ENCODE data around the gene FAM120AOS. TPM values are rescaled to one million over a fixed set of nuclear protein-coding genes. Genes with fewer than 3 reads are reported as not detected.

The FAM120AOS gene
- total RNA-seq, 4 donors from 2014 or later, result 51.7 to 80.3 (median 58.4) TPM

- no peaks in the 10 kb centered on the region for H3K27me3 ChIP-seq
- H3K4me1 ChIP-seq, result peaks cover 18 to 76% (median 21%) of the 10 kb centered on the region in 3 donors
- TF ChIP-seq CTCF (IDR thresholded peaks at IDR 0.05), result no peak
- H3K4me3 ChIP-seq, result no peak overlapping the region
- ATAC-seq, result no peak
- H3K27ac ChIP-seq, result no peak overlapping the region
- H3K9me3 ChIP-seq, result no peaks in the 10 kb centered on the region
- WGBS, 2 donors (ENCODE audit: low coverage in 1 of 2), result 37 to 56% methylated on average over 4 to 6 of the region's 7 CpGs
- H3K36me3 ChIP-seq, result no peaks in the 10 kb centered on the region
Measured at GRCh38 chr9:93466416-93467061, 13.2 kb upstream of the FAM120AOS start.

GRCh38 chr9:93465855-93466254 is 12.5 kb upstream of the FAM120AOS start:
- no peak for ATAC-seq
- no peak overlapping the region for H3K27ac ChIP-seq
- TF ChIP-seq POLR2AphosphoS5 (IDR thresholded peaks at IDR 0.05) (no peak), POLR2A (IDR thresholded peaks at IDR 0.05) (no peak), CTCF (IDR thresholded peaks at IDR 0.05) (no peak), EP300 (IDR thresholded peaks at IDR 0.05) (no peak)
- WGBS, 2 donors (ENCODE audit: low coverage in 1 of 2), result 92 to 94% methylated on average over 3 to 6 of the region's 6 CpGs
- no peaks in the 10 kb centered on the region for H3K27me3 ChIP-seq
- no peak overlapping the region for H3K4me3 ChIP-seq
- H3K36me3 ChIP-seq, result no peaks in the 10 kb centered on the region
- H3K4me1 ChIP-seq, result peaks cover 18 to 83% (median 21%) of the 10 kb centered on the region in 3 donors
- no peaks in the 10 kb centered on the region for H3K9me3 ChIP-seq

- Histone ChIP-seq H3K9me3 (no peaks in the 10 kb centered on the region), H3K4me1 (peaks cover 18 to 84% (median 19%) of the 10 kb centered on the region in 3 donors), H3K36me3 (no peaks in the 10 kb centered on the region), H3K27ac (no peak overlapping the region), H3K4me3 (no peak overlapping the region), H3K27me3 (no peaks in the 10 kb centered on the region)
- no peak for TF ChIP-seq POLR2A (IDR thresholded peaks at IDR 0.05)
- no peak for TF ChIP-seq CTCF (IDR thresholded peaks at IDR 0.05)
- TF ChIP-seq EP300 (IDR thresholded peaks at IDR 0.05), result no peak
- no peak for TF ChIP-seq POLR2AphosphoS5 (IDR thresholded peaks at IDR 0.05)
- no peak for ATAC-seq
- 50 to 60% methylated on average over 2 of the region's 2 CpGs for WGBS, 2 donors (ENCODE audit: low coverage in 1 of 2)
Measured at GRCh38 chr9:93464876-93465275, 11.5 kb upstream of the FAM120AOS start.

GRCh38 chr9:93464395-93464794 is 11.0 kb upstream of the FAM120AOS start:
- H3K27ac ChIP-seq, result no peak overlapping the region
- H3K27me3 ChIP-seq, result no peaks in the 10 kb centered on the region
- ATAC-seq, result no peak
- H3K36me3 ChIP-seq, result no peaks in the 10 kb centered on the region
- no peak for TF ChIP-seq POLR2A (IDR thresholded peaks at IDR 0.05)
- TF ChIP-seq EP300 (IDR thresholded peaks at IDR 0.05), result no peak
- no peak overlapping the region for H3K4me3 ChIP-seq
- whole genome bisulfite sequencing, 2 donors (ENCODE audit: low coverage in 1 of 2), result 65 to 79% methylated on average over 2 to 3 of the region's 3 CpGs
- H3K4me1 ChIP-seq, result peaks cover 17 to 84% (median 21%) of the 10 kb centered on the region in 3 donors
- no peaks in the 10 kb centered on the region for H3K9me3 ChIP-seq

GRCh38 chr9:93463638-93464248 is 10.4 kb upstream of the FAM120AOS start:
- H3K27me3 ChIP-seq, result no peaks in the 10 kb centered on the region
- no peak for ATAC-seq
- no peaks in the 10 kb centered on the region for H3K9me3 ChIP-seq
- H3K4me1 ChIP-seq, result peaks cover 15 to 84% (median 25%) of the 10 kb centered on the region in 3 donors
- TF ChIP-seq EP300 (IDR thresholded peaks at IDR 0.05) (no peak), POLR2AphosphoS5 (IDR thresholded peaks at IDR 0.05) (no peak), POLR2A (IDR thresholded peaks at IDR 0.05) (no peak), CTCF (IDR thresholded peaks at IDR 0.05) (no peak)
- no peaks in the 10 kb centered on the region for H3K36me3 ChIP-seq
- 84 to 87% methylated on average over 4 of the region's 4 CpGs for WGBS, 2 donors (ENCODE audit: low coverage in 1 of 2)
- no peak overlapping the region for H3K4me3 ChIP-seq
- H3K27ac ChIP-seq, result no peak overlapping the region
